ENCODE data around the gene OR52E4. TPM values are rescaled to one million over a fixed set of nuclear protein-coding genes. Genes with fewer than 3 reads are reported as not detected.

Gene OR52E4
- total and polyA plus RNA-seq, 2 of the 4 experiments (the other 2 are of a cell fraction): not detected

GRCh38 chr11:5841797-5842196 lies 38.6 kb upstream of the OR52E4 start, which contains the start of gene OR52E6:
Gene OR52E6, minus strand, starts transcription at chr11:5841897. Its CDS starts 0 bp downstream, at chr11:5841897.
- Histone ChIP-seq H3K9me3 (ENCODE audit: control insufficient read depth, insufficient read depth, low read length) (0 out of 2 replicates have a peak, but pooled peaks cover 2% of the 10 kb centered on the region), H2AK5ac (ENCODE audit: low read depth, low read length) (no peak within 1 kb of the TSS), H2BK20ac (ENCODE audit: low read depth, low read length) (no peak within 1 kb of the TSS), H3K79me1 (ENCODE audit: low read depth in 1 of 2, low read length in 2 of 2) (no peaks in the 10 kb centered on the region), H3K4ac (ENCODE audit: low read depth, low read length) (no peak within 1 kb of the TSS), H4K8ac (ENCODE audit: low read depth in 2 of 2, low read length in 2 of 2) (no peak within 1 kb of the TSS), H2BK120ac (ENCODE audit: low read depth, low read length) (no peak within 1 kb of the TSS), H3K18ac (ENCODE audit: low read depth, low read length) (no peak within 1 kb of the TSS), H3K4me1 (ENCODE audit: control insufficient read depth, insufficient read depth, low read length) (no peaks in the 10 kb centered on the region), H2BK15ac (ENCODE audit: low read depth, low read length) (no peak within 1 kb of the TSS), H3K56ac (ENCODE audit: extremely low read depth, insufficient read depth, low read length) (no peak within 1 kb of the TSS), H3K27me3 (ENCODE audit: control insufficient read depth, insufficient read depth, low read length) (no peaks in the 10 kb centered on the region), H3K14ac (replicated peaks; ENCODE audit: low read depth, low read length) (no peak within 1 kb of the TSS), H3K36me3 (ENCODE audit: control insufficient read depth, insufficient read depth, low read length) (no peaks in the 10 kb centered on the region), H4K5ac (ENCODE audit: low read depth, low read length) (no peak within 1 kb of the TSS), H2BK5ac (ENCODE audit: low read depth, low read length, poor library complexity, severe bottlenecking) (no peak within 1 kb of the TSS), H3K9me1 (ENCODE audit: insufficient read depth, low read length) (no peaks in the 10 kb centered on the region), H4K91ac (ENCODE audit: insufficient read depth, low read depth, low read length) (no peak within 1 kb of the TSS), H3K27ac (ENCODE audit: insufficient read depth, low read length) (no peak within 1 kb of the TSS), H4K20me1 (ENCODE audit: insufficient read depth, low read length) (no peaks in the 10 kb centered on the region), H2AK9ac (replicated peaks; ENCODE audit: low read depth, low read length, poor library complexity) (no peak within 1 kb of the TSS), H3K4me2 (ENCODE audit: low read depth, low read length) (no peak within 1 kb of the TSS), H3K23ac (ENCODE audit: low read depth, low read length) (no peak within 1 kb of the TSS), H2AFZ (replicated peaks; ENCODE audit: low read length, poor library complexity) (no peak within 1 kb of the TSS), H3K9ac (ENCODE audit: low read depth, low read length) (no peak within 1 kb of the TSS), H3K4me3 (ENCODE audit: insufficient read depth, low read depth, low read length) (no peak within 1 kb of the TSS)
- no TSS peak for BruUV-seq (replicated peaks)
- ATAC-seq (ENCODE audit: low read depth) (no peak), DNase-seq (no peak)
- POLR2A ChIA-PET (ENCODE audit: unreplicated experiment): no interaction called here
- no peak for TF ChIP-seq FOS (IDR thresholded peaks at IDR 0.05; ENCODE audit: low read depth, low read length)
- no peak for TF ChIP-seq RFX5 (IDR thresholded peaks at IDR 0.05; ENCODE audit: low read depth, low read length)
- no peak for TF ChIP-seq RCOR1 (IDR thresholded peaks at IDR 0.05; ENCODE audit: insufficient replicate concordance, low read length)
- no peak for TF ChIP-seq POLR2A (IDR thresholded peaks at IDR 0.05; ENCODE audit: low read depth, low read length)
- no peak for TF ChIP-seq CHD1 (IDR thresholded peaks at IDR 0.05; ENCODE audit: low read depth, low read length)
- TF ChIP-seq MAZ (IDR thresholded peaks at IDR 0.05; ENCODE audit: borderline replicate concordance, low read depth, low read length): no peak
- TF ChIP-seq BHLHE40 (IDR thresholded peaks at IDR 0.05; ENCODE audit: low read depth, low read length): no peak
- TF ChIP-seq CTCF (conservative IDR thresholded peaks at IDR 0.05; ENCODE audit: low read depth, low read length): no peak
- no peak for TF ChIP-seq USF2 (IDR thresholded peaks at IDR 0.05; ENCODE audit: low read depth, low read length)
- dilution Hi-C loops (cut with HindIII; ENCODE audit: low sequenced_read_pairs, unreplicated experiment) (no loop called here), intact Hi-C loops (cut with micrococcal nuclease) (no loop called here), in situ Hi-C loops (cut with MboI; ENCODE audit: low sequenced_read_pairs) (no loop called here)
- CTCF ChIA-PET: no interaction called here
- WGBS, 2 experiments (ENCODE audit: extremely low coverage in 2 of 2, insufficient read length in 1 of 2): no CpG with 5 or more reads among the region's 1 CpG

All from IMR-90 (cell line).